Measurements from ENCODE around the gene SOD2.

GRCh38 chr6:159693894-159694545 is 979 bp upstream of the SOD2 start:
- no peak for TF ChIP-seq CTCF (IDR thresholded peaks at IDR 0.05 in 2 of 3, conservative IDR thresholded peaks at IDR 0.05 in 1 of 3; ENCODE audit: borderline replicate concordance in 1 of 3, insufficient read depth in 1 of 3, low read depth in 2 of 3, low read length in 2 of 3)
- TF ChIP-seq ZFX (IDR thresholded peaks at IDR 0.05): no peak
- TF ChIP-seq POLR2A (IDR thresholded peaks at IDR 0.05; ENCODE audit: borderline replicate concordance, extremely low read depth, insufficient read depth, insufficient read length): no peak
- TF ChIP-seq POLR2AphosphoS5 (IDR thresholded peaks at IDR 0.05; ENCODE audit: low read depth, low read length): no peak
- no peak for TF ChIP-seq CEBPB (IDR thresholded peaks at IDR 0.05; ENCODE audit: low read depth)
- TF ChIP-seq SIN3A (IDR thresholded peaks at IDR 0.05; ENCODE audit: low read depth): no peak
- no peak for TF ChIP-seq EZH2 (IDR thresholded peaks at IDR 0.05)
- no peak for TF ChIP-seq FOSL1 (IDR thresholded peaks at IDR 0.05; ENCODE audit: low read depth)
- no peak for TF ChIP-seq ZBTB33 (IDR thresholded peaks at IDR 0.05; ENCODE audit: extremely low read depth, insufficient replicate concordance, low read length)
- TF ChIP-seq MAX (IDR thresholded peaks at IDR 0.05): no peak
